GM19463 (cell line): Measurements from ENCODE around the gene CEP68.

Source experiments
- ATAC-seq: cut with Tn5 transposase; IDR thresholded peaks from one replicate; pipeline ENCODE4 v1.9.1; 2021; ENCODE audit warnings: mild to moderate bottlenecking, moderate library complexity; ENCODE audit not compliant: unreplicated experiment

Gene CEP68

GRCh38 chr2:65075605-65076344 is 19.6 kb downstream of the CEP68 start:
- no peak for ATAC-seq

- ATAC-seq = no peak
Measured at GRCh38 chr2:65076345-65076710, 20.1 kb downstream of the CEP68 start.

- ATAC-seq = no peak
Measured at GRCh38 chr2:65077898-65078297, 21.7 kb downstream of the CEP68 start.

- ATAC-seq = no peak
Measured at GRCh38 chr2:65079017-65079416, 22.8 kb downstream of the CEP68 start.

DNA sequence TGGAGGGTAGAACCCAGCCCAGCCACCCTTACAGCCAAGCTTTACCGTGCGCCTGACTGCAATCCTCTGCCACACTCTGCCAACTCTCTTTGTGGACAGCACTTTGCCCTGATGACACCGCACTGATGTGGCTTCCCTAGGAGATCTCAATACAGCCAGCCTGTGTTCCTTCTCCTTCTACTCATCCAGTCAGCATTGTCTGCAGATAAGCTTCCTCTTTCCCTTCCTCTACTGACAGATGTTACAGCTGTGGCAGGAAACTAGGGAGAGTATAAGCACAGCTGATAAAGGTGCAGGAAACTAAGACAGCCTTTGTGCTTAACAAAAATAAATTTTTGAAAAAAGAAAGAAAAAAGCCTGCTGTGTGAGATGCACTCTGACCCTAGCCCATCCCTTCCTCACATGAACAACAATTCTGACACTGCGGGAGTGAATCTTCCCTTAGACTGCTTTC is 25.0 kb downstream of the CEP68 start:
- ATAC-seq = no peak

DNA sequence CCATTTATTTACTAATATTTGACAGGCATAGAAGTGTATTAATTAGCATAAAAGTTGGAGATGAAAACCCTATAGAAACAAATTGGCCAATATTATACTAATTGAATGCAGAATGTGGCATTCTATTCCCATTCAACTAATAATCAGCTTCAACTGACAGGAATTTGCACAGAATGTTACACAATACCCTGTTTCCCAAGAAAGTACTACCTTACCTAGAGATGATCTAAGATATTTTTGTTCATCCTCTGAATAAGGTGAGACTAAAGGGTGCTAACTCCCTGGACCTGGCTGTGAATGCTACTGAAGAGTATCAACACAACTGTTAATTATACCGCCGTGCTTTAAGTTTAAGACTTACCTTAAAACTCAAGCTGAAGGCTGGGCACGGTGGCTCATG is 28.9 kb downstream of the CEP68 start:
- ATAC-seq = no peak

DNA sequence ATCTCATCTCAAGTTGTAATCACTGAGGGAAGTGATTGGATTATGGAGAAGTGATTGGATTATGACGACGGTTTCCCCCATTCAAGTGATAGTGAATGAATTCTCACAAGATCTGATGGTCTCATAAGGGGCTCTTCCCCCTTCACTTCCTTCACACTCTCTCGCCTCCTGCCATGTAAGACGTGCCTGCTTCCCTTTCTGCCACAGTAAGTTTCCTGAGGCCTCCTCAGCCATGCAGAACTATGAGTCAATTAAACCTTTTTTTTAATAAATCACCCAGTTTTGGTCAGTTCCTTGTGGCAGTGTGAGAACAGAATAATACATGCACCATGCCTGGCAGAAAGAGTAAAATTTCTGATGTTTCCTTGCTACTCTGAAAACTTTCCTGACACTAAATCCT is 36.6 kb downstream of the CEP68 start:
- ATAC-seq = no peak

- ATAC-seq = no peak
Measured at GRCh38 chr2:65093211-65093610, 37.0 kb downstream of the CEP68 start.

DNA sequence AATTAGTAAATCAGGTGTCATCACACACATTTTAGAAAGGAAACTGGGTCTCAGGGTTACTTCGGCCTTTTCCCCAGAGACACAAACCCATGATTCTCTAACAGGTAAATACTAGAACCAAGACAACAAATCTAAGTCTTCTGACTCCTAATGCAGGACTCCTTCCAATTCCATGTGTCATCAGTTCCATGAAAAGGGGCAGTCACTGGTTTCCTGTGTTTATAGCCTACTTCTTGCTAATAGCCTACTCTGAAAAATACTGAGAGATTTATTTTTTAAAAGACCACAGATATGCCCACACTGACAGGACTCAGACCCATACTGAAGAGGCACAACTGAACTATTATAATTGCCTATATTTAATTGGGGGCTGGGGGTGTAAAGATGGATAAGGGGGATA is 40.7 kb downstream of the CEP68 start:
- no peak for ATAC-seq

DNA sequence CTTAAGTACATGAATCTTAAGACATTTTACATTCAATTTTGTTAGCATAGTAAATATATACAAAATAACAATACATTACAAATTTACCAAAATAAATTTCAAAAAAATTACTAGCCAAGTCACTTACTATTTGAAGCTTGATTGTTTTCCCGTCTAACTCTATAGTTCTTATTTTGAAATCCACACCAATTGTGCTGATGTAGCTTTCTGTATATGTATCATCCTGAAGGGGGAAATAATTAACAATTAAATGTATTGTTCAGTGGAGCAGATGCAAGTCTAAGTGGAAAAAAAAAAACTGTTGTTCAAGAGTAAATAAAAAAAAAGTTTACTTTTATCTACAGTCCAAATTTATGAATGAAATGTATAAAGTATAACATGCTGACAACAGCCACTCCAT is 41.6 kb downstream of the CEP68 start:
- ATAC-seq = no peak

DNA sequence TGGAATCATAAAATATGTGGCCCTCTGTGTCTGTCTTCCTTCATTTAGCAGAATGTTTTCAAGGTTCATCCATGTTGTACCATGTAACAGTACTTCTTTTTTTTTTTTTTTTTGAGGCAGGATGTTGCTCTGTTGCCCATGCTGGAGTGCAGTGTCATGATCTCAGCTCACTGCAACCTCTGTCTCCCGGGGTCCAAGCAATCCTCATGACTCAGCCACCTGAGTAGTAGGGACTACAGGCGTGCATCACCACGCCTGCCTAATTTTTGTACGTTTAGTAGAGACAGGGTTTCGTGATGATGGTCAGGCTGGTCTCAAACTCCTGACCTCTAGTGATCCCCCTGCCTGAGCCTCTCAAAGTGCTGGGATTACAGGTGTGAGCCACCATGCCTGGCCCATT is 42.5 kb downstream of the CEP68 start:
- no peak for ATAC-seq

DNA sequence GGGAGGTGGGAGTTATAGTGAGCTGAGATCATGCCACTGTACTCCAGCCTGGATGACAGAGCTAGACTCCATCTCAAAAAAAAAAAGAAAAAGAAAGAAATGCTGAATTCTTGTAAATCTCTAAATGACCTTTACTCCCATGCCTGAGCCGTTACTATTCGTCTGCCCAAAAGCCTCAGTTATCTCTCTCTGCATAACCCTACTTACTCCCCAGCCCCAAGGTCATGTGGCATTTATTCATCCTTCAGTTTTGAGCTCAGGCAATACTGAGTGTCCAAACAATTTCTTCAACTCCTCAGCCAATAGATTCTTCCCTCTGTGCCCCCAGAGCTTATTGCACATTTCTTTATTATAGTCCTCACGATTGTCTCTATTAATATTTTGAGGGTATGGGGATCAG is 44.9 kb downstream of the CEP68 start:
- ATAC-seq = no peak

DNA sequence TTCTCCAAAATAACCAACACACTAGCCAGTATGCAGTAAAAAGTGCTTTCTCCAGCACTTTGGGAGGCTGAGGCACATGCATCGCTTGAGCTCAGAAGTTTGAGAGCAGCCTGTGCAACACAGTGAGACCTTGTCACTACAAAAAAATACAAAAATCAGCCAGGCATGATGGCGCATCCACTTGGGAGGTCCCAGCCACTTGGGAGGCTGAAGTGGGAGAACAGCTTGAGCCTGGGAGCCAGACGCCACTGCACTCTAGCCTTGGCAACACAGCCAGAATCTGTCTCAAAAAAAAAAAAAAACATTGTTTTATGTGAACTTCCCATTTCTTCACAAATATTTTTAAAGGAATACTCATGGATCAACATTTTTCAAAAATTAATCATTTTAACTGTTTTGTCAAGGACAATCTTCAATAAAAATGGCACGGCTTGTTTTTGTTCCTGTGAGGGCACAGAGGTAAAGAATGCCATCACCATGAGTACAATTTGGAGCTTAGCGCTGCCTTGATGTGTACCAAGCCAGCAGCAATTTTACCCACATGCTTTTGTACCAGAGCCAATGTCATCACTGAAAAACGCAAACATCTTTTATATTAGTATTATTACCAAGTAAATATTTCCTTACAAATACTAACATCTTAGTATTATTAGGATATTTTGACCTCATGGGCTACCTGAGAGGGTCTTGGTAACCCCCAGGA is 46.9 kb downstream of the CEP68 start:
- no peak for ATAC-seq

DNA sequence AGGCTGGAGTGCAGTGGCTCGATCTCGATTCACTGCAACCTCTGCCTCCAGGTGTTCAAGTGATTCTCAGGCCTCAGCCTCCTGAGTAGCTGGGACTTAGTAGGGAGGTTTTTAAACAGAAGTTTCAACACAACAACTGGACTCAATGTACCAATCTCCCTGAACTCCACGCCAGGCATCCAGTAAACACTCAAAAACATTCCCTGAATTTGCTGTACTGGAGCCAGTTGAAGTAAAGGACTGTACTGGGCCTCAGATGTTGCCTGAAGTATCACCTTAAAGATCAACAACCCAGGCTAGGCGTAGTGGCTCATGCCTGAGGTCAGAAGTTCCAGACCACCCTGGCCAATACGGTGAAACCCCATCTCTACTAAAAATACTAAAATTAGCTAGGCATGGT is 51.3 kb downstream of the CEP68 start:
- ATAC-seq = no peak

GRCh38 chr2:65108780-65109179 is 52.6 kb downstream of the CEP68 start:
- no peak for ATAC-seq

DNA sequence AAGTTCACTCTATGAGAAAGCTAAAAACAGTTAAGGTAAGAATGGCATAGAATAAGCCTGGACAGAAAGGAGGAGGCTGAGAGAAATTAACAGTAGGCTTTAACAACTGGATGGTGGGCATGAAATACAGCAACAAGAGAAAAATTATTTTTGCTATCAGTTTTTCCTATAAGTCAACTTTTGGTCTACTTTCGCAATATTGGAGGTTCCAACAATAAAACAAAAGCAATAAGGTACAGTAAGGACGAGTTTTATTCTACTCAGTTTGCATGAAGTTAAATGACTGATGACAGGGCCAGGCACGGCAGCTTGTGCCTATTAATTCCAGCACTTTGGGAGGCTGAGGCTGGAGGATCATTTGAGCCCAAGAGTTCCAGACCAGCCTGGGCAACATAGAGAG is 56.4 kb downstream of the CEP68 start:
- no peak for ATAC-seq

GRCh38 chr2:65113229-65113628 is 57.0 kb downstream of the CEP68 start:
- ATAC-seq = no peak

- no peak for ATAC-seq
Measured at GRCh38 chr2:65113816-65114215, 57.6 kb downstream of the CEP68 start.

- no peak for ATAC-seq
Measured at GRCh38 chr2:65114921-65115320, 58.7 kb downstream of the CEP68 start.

- ATAC-seq = no peak
Measured at GRCh38 chr2:65116645-65117044, 60.4 kb downstream of the CEP68 start.

DNA sequence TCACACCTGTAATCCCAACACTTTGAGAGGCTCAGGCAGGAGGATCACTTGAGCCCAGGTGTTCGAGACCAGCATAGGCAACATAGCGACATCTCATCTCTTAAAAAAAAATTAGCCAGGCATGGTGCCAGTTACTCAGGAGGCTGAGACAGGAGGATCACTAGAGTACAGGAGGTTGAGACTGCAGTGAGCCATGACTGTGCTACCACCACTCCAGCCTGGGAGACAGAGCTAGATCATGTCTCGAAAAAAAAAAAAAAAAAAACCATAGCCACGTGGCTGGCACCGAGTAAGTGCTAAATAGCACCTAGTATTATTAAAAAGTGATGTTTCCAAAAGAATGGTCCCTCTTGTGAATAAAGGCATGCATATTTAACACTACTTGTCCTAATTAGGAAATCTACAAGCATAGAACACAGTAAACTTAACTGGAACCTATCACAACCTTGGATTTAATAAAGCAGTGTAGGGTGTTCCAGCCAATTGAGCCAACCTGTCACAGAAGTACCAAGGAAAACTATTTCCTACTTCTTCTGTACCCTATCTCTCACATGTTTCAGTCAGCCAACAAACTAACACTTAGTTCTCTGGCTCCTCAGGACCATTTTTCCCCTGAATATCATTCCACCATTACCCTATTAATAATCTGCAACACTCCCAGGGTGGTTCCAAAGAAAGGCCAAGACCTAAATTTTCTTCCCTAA is 64.9 kb downstream of the CEP68 start:
- ATAC-seq = no peak

- no peak for ATAC-seq
Measured at GRCh38 chr2:65122313-65122712, 66.1 kb downstream of the CEP68 start.
